Muscle of arm (tissue), 12 donors: ENCODE measurements around the gene ESCO1. TPM values are rescaled to one million over a fixed set of nuclear protein-coding genes. Genes with fewer than 3 reads are reported as not detected.
"Not testable (repeated sequence)": the region's sequence is repeated elsewhere in the genome, so short reads cannot be mapped to it uniquely, and the experiment has no call there.

Experiments
- DNase-seq: peaks from one replicate; pipeline ENCODE4 v3.0.0-alpha.2; 2013
- polyA plus RNA-seq, 12 donors: library from polyadenylated mRNA; unstranded; fragments of 120-200 nt; gene quantifications; one replicate each; pipeline ENCODE4 v1.2.1, GENCODE V29; 2013; ENCODE audit not compliant: insufficient read length in 12 of 12

The ESCO1 gene
- polyA plus RNA-seq, 12 donors, result 18.4 to 27.3 (median 23.2) TPM; not detected in 1

DNA sequence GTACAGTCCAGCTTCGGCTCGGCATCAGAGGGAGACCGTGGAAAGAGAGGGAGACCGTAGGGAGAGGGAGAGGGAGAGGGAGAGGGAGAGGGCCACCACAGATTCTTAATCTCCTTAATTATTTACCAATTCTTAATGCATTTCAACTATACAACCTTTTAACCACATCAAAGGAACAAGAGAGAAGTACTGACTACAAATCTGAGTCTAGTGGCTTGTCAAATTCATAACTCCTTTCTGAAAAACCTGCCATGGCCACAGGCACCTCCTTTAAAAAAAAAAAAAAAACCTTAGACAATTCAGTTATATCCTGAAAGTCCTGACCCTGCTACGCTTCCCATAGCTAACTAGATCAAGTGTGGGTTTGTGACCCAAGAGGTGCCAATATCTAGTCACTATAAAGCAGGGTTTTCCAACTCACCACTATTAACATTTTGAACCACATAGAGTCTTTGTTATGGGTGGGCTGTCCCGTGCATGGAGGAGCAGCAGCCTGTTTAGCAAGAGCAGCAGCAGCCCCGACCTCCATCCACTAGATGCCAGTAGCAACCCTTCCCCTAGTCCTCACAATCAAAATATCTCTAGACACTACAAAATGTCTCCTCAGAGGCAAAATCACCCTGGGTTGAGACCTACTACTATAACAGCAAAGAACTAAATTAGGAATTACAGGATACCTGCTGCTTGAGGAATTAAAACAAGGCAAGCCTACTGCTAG is 6.8 kb downstream of the ESCO1 start:
- no peak for DNase-seq

DNA sequence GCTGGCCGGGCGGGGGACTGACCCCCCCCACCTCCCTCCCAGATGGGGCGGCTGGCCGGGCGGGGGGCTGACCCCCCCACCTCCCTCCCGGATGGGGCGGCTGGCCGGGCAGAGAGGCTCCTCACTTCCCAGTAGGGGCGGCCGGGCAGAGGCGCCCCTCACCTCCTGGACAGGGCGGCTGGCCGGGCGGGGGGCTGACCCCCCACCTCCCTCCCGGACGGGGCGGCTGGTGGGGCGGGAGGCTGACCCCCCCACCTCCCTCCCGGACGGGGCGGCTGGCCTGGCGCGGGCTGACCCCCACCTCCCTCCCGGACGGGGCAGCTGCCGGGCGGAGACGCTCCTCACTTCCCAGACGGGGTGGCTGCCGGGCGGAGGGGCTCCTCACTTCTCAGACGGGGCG is 8.1 kb downstream of the ESCO1 start:
- DNase-seq, result not testable (repeated sequence)

DNA sequence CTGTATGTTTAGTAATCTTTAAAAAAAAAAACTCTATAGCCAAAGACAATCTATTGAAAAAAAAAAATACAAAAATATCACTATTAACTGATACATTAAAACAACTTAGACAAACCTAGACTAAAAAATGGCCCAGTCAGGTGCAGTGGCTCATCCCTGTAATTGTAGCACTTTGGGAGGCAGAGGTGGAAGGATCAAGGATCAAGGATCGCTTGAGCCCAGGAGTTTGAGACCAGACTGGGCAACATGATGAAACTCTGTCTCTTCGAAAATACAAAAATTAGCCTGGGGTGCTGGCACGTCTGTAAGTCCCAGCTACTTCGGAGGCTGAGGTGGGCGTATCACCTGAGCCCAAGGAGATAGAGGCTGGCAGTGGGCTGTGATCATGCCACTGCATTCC is 16.1 kb downstream of the ESCO1 start:
- DNase-seq, result no peak

DNA sequence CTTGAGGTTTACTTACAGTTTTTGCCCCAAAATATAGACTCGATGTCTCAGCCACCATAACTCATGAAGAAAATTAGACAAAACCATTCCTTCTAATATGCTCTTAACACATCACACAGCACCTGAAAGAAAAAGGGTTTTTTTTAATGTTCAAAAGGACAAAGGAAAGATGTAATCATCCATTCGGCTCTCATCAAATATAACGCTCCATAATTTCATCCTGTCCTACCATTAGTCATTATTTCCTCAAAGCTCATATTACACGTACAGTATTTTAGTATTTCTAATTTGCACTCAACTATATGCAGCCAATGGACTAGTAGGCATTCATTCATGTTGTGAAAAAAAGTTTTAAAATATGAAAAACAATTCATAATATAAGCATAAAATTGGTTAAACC is 24.8 kb downstream of the ESCO1 start:
- no peak for DNase-seq

DNA sequence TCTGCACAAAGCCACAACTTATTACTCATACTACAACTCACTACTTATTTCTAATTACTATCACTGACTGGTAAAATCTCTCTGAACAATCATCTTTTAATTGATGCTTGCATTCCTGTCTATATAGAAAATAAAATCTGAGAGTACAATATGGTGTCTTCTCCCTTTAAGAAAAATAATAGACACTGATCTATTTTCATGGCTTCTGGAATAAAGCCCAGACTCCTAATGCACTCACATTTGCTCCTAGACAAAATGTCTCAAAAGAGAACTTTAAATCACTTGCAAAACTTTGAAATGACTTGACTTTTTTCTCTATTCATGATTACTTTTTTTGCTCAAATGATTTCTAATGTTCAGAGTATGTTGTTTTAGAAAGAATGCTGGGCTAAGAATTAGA is 28.7 kb downstream of the ESCO1 start:
- peak; percentile 27 for DNase-seq

DNA sequence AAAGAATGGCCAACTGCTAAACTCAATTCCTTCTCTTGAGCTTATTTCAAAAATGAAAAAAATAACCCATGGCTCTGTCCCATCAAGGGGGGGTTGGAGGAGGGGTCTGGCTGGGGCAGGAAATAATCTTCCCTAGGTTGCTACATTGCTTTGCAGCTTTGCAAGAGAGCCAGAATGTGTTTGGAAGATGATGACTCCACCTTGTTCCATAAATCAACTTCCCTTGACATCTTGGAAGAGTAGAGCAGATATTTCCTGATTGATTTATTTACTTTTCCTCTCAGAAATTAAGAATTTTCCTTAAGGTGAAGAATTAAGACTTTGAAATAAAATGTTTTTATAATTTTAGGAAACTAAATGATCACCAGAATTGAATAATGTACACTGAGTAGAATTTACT is 41.3 kb downstream of the ESCO1 start:
- DNase-seq, result no peak

DNA sequence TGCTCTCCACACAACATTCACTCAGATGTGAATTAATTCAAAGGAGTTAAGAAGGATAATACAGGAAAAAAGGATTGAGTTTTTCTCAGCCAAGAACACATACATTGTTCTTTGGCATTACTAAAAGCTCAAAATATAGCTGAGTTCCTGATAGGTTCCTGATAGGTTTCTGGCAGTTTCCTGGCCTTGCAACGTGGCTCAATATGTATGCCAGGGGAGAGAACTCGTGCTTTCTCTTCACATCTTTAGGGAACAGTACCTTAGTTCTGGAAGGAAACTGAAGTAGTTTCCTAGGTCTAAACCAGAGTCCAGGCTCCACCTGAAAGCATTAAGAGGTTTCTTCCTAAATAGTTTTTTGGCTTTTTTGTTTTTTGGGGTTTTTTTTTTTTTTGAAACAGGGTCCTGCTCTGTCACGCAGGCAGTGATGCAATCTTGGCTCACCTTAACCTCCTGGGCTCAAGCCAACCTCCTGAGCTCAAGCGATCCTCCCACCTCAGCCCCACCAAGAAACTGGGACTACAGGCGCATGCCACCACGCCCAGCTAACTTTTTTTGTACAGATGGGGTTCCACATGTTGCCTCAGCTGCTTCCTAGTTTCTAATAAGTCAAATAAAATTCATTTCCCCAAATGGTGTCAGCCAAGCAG is 42.8 kb downstream of the ESCO1 start:
- no peak for DNase-seq

DNA sequence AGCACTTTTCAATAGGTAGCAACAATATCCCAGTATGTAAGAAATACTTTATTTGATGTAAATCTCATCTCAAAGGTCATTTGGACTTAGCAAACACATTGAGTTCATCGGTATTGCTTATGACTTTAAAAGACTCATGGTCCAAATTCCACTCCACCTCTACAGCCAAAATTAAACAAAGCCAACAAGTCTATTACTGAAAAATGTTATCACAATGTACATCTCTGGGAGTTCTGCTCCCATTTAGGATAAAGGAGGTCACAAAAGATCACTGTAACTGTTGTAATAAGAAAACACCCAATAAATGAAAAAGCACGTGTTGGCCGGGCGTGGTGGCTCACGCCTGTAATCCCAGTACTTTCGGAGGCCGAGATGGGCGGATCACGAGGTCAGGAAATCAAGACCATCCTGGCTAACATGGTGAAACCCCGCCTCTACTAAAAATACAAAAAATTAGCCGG is 50.0 kb downstream of the ESCO1 start:
- DNase-seq, result no peak

DNA sequence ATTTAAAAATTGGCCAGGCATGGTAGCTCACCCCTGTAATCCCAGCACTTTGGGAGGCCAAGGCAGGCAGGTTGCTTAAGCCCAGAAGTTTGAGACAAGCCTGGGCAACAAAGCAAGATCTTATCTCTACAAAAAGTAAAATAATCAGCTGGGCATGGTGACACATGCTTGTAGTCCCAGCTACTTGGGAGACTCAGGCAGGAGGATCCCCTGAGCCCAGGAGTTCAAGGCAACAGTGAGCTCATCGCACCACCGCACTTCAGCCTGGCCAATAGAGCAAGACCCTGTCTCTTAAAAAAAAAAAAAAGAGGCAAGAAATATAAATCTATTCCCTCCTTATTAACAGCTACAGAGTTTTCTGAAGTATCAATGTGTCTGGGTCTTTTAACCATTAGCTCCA is 51.9 kb downstream of the ESCO1 start:
- no peak for DNase-seq

DNA sequence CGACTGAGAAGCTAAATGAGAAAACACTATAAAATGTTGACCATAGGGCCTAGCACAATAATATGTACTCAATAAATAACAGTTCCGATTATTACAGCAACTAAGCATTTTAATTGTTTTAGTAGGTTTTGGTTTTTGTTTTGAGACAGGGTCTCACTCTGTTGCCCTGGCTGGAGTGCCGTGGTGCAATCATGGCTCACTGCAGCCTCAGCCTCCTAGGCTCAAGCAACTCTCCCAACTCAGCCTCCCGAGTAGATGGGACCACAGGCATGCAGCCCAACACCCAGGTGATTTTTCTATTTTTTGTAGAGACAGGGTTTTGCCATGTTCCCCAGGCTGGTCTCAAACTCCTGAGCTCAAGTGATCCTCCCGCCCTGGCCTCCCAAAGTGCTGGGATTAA is 54.1 kb downstream of the ESCO1 start:
- no peak for DNase-seq

DNA sequence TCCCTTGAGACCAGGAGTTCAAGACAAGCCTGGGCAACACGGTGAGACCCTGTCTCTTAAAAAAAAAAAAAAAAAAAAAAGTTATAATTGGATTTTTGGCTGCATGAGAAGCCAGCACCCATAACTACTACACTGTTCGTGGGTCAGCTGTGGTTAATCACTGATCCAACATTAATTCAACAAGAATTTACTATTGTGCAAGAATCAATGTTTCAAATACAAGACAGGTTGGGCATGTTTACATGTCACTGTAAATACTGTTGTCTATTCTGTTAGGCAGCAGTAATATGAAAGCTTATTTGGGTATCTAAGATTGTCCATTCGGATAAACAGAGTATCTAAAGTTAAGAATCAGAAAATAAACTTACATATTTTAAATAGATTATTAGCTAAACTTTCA is 62.3 kb downstream of the ESCO1 start:
- DNase-seq, result no peak

DNA sequence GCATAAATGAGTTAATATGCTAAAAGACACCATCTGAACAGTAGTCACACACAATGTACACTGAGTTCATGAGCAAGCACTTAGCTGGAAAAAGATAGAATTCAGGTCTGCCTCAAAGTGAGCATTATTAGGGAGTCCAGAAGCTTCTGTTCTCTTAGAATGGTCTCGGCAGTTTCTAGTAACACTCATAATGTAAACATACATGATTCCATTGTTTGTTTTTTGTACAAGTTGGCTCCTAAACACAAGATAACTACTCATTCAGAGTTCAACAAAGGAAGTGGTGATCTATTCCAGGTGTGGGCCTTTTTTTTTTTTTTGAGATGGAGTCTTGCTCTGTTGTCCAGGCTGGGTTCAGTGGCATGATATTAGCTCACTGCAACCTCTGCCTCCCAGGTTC is 66.2 kb downstream of the ESCO1 start:
- DNase-seq, result no peak

DNA sequence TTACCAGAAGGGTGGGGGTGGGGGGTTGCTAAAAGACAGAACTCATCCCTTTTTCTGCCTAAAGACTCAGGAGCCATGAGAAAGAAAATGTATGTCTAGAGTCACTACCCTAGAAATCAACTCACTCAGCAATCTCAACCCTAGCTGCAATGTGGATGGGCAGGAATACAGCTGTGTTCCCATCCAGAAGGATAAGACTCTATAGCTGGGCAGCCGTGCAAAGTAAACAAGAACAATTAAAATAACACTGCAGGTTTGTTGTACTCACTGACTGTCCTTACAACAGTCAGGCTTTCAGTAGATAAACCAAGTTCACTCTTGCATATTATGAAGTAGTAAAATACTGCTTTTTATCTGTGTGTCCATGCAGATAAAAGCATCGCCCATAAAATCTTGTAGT is 74.0 kb downstream of the ESCO1 start:
- DNase-seq, result no peak

DNA sequence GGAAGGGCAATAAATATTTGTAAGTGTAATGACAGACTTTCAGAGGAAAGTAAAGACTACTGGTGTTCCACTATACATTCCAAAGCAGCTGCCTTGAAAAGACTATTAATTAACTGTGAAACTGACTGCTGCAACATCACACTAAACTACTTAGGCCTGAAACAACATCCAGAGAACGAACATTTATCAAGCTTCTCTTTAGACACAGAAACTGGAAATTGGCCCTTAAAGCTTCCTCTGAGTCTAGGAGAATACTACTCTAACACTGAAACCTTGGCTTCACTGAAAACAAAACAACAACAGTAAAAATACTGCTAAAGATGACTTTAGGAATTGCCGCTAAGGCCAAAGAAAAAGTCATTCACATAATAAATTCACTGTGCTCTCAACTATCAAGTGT is 74.6 kb downstream of the ESCO1 start:
- DNase-seq, result no peak

DNA sequence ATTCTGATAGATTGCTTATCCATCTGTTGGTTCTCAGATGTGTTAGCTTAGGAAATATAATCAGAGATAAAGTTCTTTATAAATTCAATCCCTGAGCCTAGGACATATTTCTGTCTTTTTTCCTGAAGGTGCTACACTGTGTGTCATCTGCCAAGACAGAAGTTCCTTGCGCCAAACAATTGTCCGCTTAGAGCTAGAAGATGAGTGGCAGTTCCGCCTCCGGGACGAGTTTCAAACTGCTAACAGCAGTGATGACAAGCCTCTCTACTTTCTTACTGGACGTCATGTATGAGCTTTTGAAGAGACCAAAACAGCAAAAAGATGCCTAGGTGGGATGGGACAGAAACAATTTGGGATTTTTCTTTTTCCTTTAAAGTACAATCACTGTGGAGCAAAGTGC is 78.0 kb downstream of the ESCO1 start:
- no peak for DNase-seq

DNA sequence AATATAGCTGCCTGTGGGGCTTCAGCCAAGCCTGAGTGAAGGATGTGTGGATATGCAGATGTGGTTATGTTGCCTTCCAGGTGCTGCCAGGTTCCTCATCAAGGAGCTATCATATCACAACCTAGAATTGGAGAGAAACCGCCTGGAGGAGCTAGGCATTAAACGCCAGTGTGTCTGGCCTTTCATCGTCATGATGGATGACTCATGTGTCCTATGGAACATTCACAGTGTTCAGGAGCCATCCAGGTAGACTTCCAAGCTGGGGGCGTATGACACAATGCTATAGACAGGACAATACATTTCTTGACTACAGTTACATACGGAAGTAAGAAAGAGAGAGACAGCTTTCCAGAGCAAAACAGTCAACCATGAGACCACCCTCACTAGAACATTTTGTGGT is 86.8 kb downstream of the ESCO1 start:
- no peak for DNase-seq

DNA sequence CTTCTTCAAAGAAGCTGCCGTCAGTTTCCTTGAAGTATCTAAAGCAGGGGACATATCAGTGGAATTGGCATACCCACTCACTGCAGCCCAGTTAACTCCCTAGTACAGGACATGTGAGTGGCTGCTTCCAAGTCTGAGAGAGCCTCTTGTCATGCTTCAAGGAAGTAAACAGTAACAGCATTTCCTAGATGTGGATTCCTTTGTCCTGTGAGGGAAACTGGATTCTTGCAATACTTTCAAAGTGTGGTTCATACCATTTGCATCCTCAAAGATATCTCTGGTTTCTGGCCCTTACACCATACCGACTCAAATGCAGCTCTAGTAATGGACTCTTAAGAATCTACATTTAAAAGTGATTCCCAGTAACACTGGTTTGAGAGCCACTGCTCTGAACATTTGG is 87.2 kb downstream of the ESCO1 start:
- no peak for DNase-seq

DNA sequence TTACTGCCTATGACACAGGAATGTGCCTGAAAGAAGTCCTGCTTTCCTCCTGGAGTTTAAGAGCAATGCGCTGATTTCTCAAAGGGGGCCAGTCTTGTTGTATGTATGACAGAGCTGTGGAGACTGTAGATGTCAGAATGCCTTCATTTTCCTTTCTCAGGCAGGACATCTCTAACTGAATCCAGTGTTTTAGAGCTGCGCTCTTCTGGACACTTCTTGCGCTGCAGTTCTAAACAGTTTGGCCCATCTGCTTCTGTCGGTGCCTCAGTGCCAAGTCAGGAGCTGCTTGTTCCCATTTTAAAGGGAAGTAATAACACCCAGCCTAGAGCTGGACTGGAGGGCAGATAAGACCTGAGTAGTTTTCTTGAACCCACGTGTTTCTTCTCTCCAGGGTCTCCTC is 91.4 kb downstream of the ESCO1 start:
- DNase-seq, result no peak

DNA sequence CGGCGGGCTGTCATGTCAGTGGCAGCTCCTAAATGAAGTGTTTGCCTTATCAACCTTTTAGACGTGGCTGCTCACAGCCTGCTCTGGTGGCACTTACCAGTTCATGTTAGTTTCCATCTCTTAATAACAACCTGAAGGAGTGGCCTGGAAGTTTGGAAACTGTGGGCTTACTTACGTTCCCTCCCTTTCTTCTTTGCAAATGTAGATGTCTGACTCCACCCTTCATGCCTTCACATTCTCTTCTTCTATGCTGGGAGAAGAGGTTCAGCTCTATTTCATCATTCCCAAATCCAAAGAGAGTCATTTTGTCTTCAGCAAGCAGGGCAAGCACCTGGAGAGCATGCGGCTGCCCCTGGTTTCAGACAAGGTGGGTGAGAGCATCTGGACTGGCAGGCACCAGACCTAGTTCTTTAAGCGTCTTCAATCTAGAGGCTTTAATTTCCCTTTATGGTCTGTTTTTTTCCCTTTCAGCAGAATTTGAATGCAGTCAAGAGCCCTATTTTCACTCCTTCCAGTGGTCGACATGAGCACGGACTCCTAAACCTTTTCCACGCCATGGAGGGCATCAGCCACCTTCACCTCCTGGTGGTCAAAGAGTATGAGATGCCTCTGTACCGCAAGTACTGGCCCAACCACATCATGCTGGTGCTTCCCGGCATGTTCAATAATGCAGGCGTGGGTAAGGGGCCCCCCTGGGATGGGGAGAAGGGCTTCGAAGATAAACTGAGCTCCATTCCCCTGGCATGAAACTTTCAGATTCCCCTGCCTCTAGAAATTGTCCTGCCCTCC is 92.4 kb downstream of the ESCO1 start:
- no peak for DNase-seq

DNA sequence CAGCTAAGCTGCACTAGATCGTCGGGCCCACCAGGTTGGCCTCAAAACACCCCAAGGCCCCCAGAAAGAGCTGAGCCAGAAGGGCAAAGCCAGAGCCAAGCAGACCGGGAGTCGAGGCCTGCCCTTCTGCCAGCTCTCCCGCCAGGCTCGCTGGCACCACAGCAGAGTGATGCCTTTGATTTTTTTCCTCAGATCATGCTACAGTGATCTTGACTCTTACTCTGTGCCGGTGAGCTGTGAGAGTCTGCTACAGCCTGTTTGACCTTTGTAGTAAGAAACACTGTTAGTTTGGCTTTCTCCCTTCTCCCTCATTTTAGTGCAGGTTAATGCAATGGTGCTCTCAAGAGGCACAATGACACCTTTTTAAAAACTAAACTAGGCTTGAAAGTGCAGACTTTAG is 97.8 kb downstream of the ESCO1 start:
- no peak for DNase-seq

DNA sequence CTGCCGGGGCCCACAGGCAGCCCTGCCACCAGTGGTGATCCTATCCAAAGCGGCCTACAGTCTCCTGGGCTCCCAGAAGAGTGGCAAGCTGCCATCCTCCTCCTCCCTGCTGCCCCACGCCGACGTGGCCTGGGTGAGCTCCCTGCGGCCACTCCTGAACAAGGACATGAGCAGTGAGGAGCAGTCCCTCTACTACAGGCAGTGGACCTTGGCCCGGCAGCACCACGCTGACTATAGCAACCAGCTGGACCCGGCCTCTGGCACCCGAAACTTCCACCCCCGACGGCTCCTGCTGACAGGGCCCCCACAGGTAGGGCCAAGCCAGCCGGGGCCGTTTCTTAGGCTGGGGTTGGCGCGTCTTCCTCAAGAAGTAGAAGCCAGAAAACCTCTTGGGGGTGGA is 100.5 kb downstream of the ESCO1 start:
- no peak for DNase-seq

DNA sequence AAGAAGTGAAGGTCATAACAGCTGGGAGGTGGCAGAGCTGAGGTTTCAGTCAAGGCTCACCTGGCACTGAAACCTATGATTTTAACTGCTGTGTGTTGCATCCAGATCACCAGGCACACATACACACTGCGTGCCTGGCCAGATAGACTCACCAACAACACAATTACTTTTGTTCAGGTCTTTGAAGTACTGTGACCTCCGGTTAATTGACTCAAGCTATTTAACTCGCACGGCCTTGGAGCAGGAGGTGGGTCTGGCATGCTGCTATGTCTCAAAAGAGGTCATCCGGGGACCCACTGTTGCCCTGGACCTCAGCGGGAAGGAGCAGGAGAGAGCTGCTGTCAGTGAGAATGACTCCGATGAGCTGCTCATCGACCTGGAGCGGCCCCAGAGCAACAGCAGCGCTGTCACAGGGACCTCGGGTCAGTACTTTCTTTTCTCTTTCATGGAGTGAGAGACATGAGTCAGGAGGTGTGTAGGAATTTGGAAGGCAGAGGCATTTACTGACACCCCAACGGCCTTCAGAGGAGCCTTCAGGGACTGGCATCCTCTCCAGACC is 104.1 kb downstream of the ESCO1 start:
- DNase-seq, result no peak

DNA sequence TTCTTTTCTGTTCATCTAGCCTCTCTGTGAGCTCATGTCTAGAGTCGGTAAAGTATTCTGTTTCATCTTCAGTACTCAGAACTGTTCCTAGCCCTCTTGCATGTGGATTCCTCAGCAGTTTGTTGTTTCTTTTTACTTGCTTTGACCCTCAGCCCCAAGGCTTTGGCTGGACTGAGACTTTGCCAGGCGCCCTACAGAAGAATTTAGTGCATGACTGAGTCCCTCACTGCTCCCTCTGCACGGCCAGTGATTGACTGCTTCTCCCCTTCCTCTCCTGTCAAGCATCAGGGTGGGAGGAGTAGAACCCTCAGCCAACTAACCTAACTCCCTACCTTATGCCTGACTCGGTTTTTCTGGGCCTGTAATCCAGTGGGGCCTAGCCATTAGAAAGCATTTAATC is 109.8 kb downstream of the ESCO1 start:
- no peak for DNase-seq
